CD4-positive, alpha-beta T cell treated with Interleukin-4 for 1 hour (primary cell): Measurements from ENCODE around the gene ATAD1.

ENCODE experiments used
- DNase-seq, 2 donors: peaks; one replicate each; pipeline ENCODE4 v3.0.0-alpha.2; 2020 to 2022

ATAD1 gene

GRCh38 chr10:87707254-87707653, 110.8 kb downstream of the ATAD1 start:
- no peak for DNase-seq

GRCh38 chr10:87706731-87707130, 111.3 kb downstream of the ATAD1 start:
- DNase-seq, result no peak

GRCh38 chr10:87705339-87705738, 112.7 kb downstream of the ATAD1 start:
- DNase-seq, result no peak

GRCh38 chr10:87703771-87704170, 114.3 kb downstream of the ATAD1 start:
- no peak for DNase-seq

GRCh38 chr10:87702973-87703294, 115.1 kb downstream of the ATAD1 start:
- no peak for DNase-seq

- no peak for DNase-seq
Measured at GRCh38 chr10:87702260-87702972, 115.6 kb downstream of the ATAD1 start.
